OCI-LY7 (cell line): ENCODE measurements around the gene CSNK1G1. TPM values are rescaled to one million over a fixed set of nuclear protein-coding genes. Genes with fewer than 3 reads are reported as not detected.
A peak's percentile ranks its signal among the peaks of the same experiment; 100 is the strongest.

Experiments
- BruUV-seq: library from RNA; stranded (reverse); fragments of 400-500 nt; replicated peaks from 2 replicates; lab custom pipeline; 2021; lab: Mats Ljungman, UMichigan
- CTCF ChIA-PET: fragments of 300-600 bp; sonication (Branson Sonifier 250); formaldehyde crosslinking; loops from one replicate; lab custom pipeline; 2022; ENCODE audit warnings: antibody characterized with exemption; ENCODE audit not compliant: unreplicated experiment; lab: Charles Lee
- POLR2A ChIA-PET: fragments of 300-600 bp; sonication (Branson Sonifier 250); formaldehyde crosslinking; loops from one replicate; lab custom pipeline; 2022; ENCODE audit warnings: antibody characterized with exemption; lab: Charles Lee
- DNase-seq: peaks from one replicate; pipeline ENCODE4 v3.0.0-alpha.2; 2015; ENCODE audit warnings: low spot score
- H2AFZ ChIP-seq: fragments of 200-600 bp; sonication (generic), shearing (Covaris generic); 2 replicates; pipeline ENCODE4 v1.6.1; 2014; ENCODE audit warnings: mild to moderate bottlenecking, antibody characterized with exemption, low read length, moderate library complexity
- H3K27ac ChIP-seq: fragments of 200-600 bp; sonication (generic); 2 replicates; pipeline ENCODE4 v1.5.1; 2014; ENCODE audit warnings: mixed run types, low read depth, mild to moderate bottlenecking, moderate library complexity, low read length, inconsistent platforms; ENCODE audit not compliant: poor library complexity, severe bottlenecking
- H3K36me3 ChIP-seq: fragments of 200-600 bp; sonication (generic); 2 replicates; pipeline ENCODE4 v1.6.1; 2014; ENCODE audit warnings: mild to moderate bottlenecking, antibody characterized with exemption, low read length, moderate library complexity, mixed read lengths; ENCODE audit not compliant: insufficient read depth
- H3K4me1 ChIP-seq: fragments of 200-600 bp; sonication (generic); 2 replicates; pipeline ENCODE4 v1.5.1; 2014; ENCODE audit warnings: mild to moderate bottlenecking, low read length; ENCODE audit not compliant: insufficient read depth, poor library complexity, severe bottlenecking
- H3K4me2 ChIP-seq: fragments of 200-600 bp; sonication (generic); 2 replicates; pipeline ENCODE4 v1.6.1; 2014; ENCODE audit warnings: mild to moderate bottlenecking, low read length
- H3K4me3 ChIP-seq: fragments of 200-600 bp; sonication (generic); 2 replicates; pipeline ENCODE4 v1.5.1; 2014; ENCODE audit warnings: mild to moderate bottlenecking, low read depth, low read length; ENCODE audit not compliant: poor library complexity, severe bottlenecking
- H3K79me2 ChIP-seq: fragments of 200-600 bp; sonication (generic); 2 replicates; pipeline ENCODE4 v1.6.1; 2016; ENCODE audit warnings: low read depth, mild to moderate bottlenecking, low read length, moderate library complexity, mixed read lengths; ENCODE audit not compliant: insufficient read depth
- H3K9me2 ChIP-seq: fragments of 200-600 bp; sonication (generic); 2 replicates; pipeline ENCODE4 v1.6.1; 2016; ENCODE audit warnings: mild to moderate bottlenecking, low read length, mixed read lengths; ENCODE audit not compliant: insufficient read depth
- H3K9me3 ChIP-seq: fragments of 200-600 bp; sonication (generic); 2 replicates; pipeline ENCODE4 v1.6.1; 2014; ENCODE audit warnings: mild to moderate bottlenecking, mixed run types, low read length, mixed read lengths
- H4K20me1 ChIP-seq: fragments of 200-600 bp; sonication (generic); 2 replicates; pipeline ENCODE4 v1.6.1; 2014; ENCODE audit warnings: mild to moderate bottlenecking, antibody characterized with exemption, low read length, moderate library complexity, mixed read lengths; ENCODE audit not compliant: insufficient read depth
- CTCF ChIP-seq: fragments of 200-600 bp; sonication (generic); conservative IDR thresholded peaks from 2 replicates; pipeline ENCODE4 v1.5.1; 2014; ENCODE audit warnings: mild to moderate bottlenecking, antibody characterized with exemption, low read length, moderate library complexity, mixed read lengths
- EZH2phosphoT487 ChIP-seq: fragments of 200-600 bp; sonication (generic); IDR thresholded peaks from 2 replicates; pipeline ENCODE4 v1.6.1; 2018; ENCODE audit warnings: low read depth, borderline replicate concordance, mild to moderate bottlenecking, mixed run types, antibody characterized with exemption, low read length, moderate library complexity, mixed read lengths
- intact Hi-C: fragments of 100-400 bp; cut with micrococcal nuclease; formaldehyde crosslinking; loops from one replicate; pipeline ENCODE4 v1.10.0; 2022; ENCODE audit not compliant: unreplicated experiment
- total RNA-seq, 2 experiments: library from RNA; depleted of rRNA in 1 of 2; stranded (reverse); fragments of >200 nt in 1 of 2; shearing (Covaris generic) in 1 of 2; gene quantifications; 2 replicates each; pipeline ENCODE4 v1.2.3, GENCODE V29; 2014 to 2022

CSNK1G1 gene
- total RNA-seq, 2 experiments from 2014 or later: 8.8 to 14.1 TPM

GRCh38 chr15:64355348-64355943 is 527 bp downstream of the CSNK1G1 start:
- Histone ChIP-seq H4K20me1 (peaks cover 2% of the 10 kb centered on the region; the same call in 1 of the 2 replicates), H3K9me3 (no peaks in the 10 kb centered on the region), H3K79me2 (peaks cover 12% of the 10 kb centered on the region), H3K4me2 (peak overlapping the region; percentile 96), H3K27ac (peak overlapping the region; percentile 56), H3K9me2 (no peaks in the 10 kb centered on the region), H3K36me3 (no peaks in the 10 kb centered on the region), H3K4me1 (peaks cover 19% of the 10 kb centered on the region), H2AFZ (peak overlapping the region; percentile 51; the same call in 1 of the 2 replicates), H3K4me3 (peak overlapping the region; percentile 87)
- BruUV-seq: no TSS peak
- POLR2A ChIA-PET: interaction anchor here (0.5 kb wide), 1 partner anchor 1122 kb away, joined by 5 read pairs; no protein-coding TSS in a partner anchor
- CTCF ChIA-PET: no interaction called here
- TF ChIP-seq EZH2phosphoT487 (no peak), CTCF (no peak)
- DNase-seq: peak; percentile 27
- intact Hi-C loops: loop anchor here (5.0 kb wide), 1 partner anchor 193 kb away; the partner anchor contains the start of gene PPIB

GRCh38 chr15:64354688-64355344 is 1.2 kb downstream of the CSNK1G1 start:
- CTCF ChIA-PET: no interaction called here
- DNase-seq: no peak
- peak overlapping the region; percentile 51; the same call in 1 of the 2 replicates for H2AFZ ChIP-seq
- peak overlapping the region; percentile 87 for H3K4me3 ChIP-seq
- POLR2A ChIA-PET: no interaction called here
- intact Hi-C loops: loop anchor here (5.0 kb wide), 1 partner anchor 193 kb away; the partner anchor contains the start of gene PPIB
- TSS peak; percentile 23 for BruUV-seq
- H3K4me2 ChIP-seq: peak overlapping the region; percentile 96
- peak overlapping the region; percentile 56 for H3K27ac ChIP-seq
- H3K4me1 ChIP-seq: peaks cover 19% of the 10 kb centered on the region
- peaks cover 12% of the 10 kb centered on the region for H3K79me2 ChIP-seq
- H4K20me1 ChIP-seq: peaks cover 2% of the 10 kb centered on the region; the same call in 1 of the 2 replicates
- no peaks in the 10 kb centered on the region for H3K36me3 ChIP-seq
- TF ChIP-seq CTCF (no peak), EZH2phosphoT487 (no peak)
- no peaks in the 10 kb centered on the region for H3K9me3 ChIP-seq
- H3K9me2 ChIP-seq: no peaks in the 10 kb centered on the region
